Upper lobe of right lung (tissue), 1 donor: ENCODE results near the gene SIRT2. TPM values are rescaled to one million over a fixed set of nuclear protein-coding genes. Genes with fewer than 3 reads are reported as not detected.

Experiments used
- ATAC-seq: fragments of 200-7000 bp; cut with Tn5 transposase; one replicate; pipeline ENCODE4 v1.9.1; 2020; ENCODE audit warnings: mild to moderate bottlenecking, moderate library complexity
- DNase-seq: peaks from one replicate; pipeline ENCODE4 v3.0.0-alpha.2; 2020
- H3K27ac ChIP-seq: fragments of 200-600 bp; one replicate; pipeline ENCODE4 v1.8.0; 2022
- H3K27me3 ChIP-seq: fragments of 200-600 bp; one replicate; pipeline ENCODE4 v1.8.0; 2022; ENCODE audit warnings: mild to moderate bottlenecking
- H3K36me3 ChIP-seq: fragments of 200-600 bp; one replicate; pipeline ENCODE4 v1.8.0; 2022
- H3K4me1 ChIP-seq: fragments of 200-600 bp; one replicate; pipeline ENCODE4 v1.8.0; 2022
- H3K4me3 ChIP-seq: fragments of 200-600 bp; one replicate; pipeline ENCODE4 v1.8.0; 2022; ENCODE audit warnings: mild to moderate bottlenecking
- H3K9me3 ChIP-seq: fragments of 200-600 bp; one replicate; pipeline ENCODE4 v1.8.0; 2022
- intact Hi-C: fragments of 100-400 bp; cut with DNase I; formaldehyde crosslinking; loops from one replicate; pipeline ENCODE4 v1.11.0; 2022
- total RNA-seq: library from RNA; stranded (reverse); fragmentation: NEBNext Ultra II Directional; extraction: Animal tissue kit (Norgen Biotek cat#: 25700); gene quantifications from one replicate; pipeline ENCODE4 v1.2.1, GENCODE V29; 2021
- TF ChIP-seq, protein P1 (sequence below): fragments of 200-600 bp; IDR thresholded peaks from one replicate; pipeline ENCODE4 v1.8.0; 2022; ENCODE audit warnings: antibody characterized with exemption
- donor health status: DM: no; HTN: yes; CAD: no; lungs with severe emphysema.

The SIRT2 gene
- total RNA-seq, 1 donor from 2014 or later: 59.2 TPM

DNA sequence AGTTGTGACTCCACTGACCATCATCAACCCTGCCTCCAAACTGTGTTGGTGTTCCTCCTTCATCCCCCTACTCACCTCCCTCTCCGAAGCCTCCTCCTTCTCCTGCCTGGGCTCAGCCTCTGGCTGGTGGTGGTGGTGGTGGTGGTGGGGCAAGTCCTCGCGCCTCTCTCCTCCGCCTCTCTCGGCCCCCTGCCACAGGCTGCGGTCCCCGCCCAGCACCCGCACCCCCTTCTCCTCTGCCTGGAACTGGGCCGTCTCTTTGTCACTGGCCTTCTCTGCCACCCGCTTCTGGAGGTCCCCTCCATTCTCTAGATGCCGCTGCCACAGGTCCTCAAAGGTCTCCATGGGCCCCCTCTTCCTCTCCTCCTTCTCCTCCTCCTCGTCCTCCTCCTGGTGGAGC is 11.1 kb upstream of the SIRT2 start:
- H3K4me3 ChIP-seq: no peak overlapping the region
- H3K27ac ChIP-seq: no peak overlapping the region
- intact Hi-C loops: no loop called here
- TF ChIP-seq, protein P1, sequence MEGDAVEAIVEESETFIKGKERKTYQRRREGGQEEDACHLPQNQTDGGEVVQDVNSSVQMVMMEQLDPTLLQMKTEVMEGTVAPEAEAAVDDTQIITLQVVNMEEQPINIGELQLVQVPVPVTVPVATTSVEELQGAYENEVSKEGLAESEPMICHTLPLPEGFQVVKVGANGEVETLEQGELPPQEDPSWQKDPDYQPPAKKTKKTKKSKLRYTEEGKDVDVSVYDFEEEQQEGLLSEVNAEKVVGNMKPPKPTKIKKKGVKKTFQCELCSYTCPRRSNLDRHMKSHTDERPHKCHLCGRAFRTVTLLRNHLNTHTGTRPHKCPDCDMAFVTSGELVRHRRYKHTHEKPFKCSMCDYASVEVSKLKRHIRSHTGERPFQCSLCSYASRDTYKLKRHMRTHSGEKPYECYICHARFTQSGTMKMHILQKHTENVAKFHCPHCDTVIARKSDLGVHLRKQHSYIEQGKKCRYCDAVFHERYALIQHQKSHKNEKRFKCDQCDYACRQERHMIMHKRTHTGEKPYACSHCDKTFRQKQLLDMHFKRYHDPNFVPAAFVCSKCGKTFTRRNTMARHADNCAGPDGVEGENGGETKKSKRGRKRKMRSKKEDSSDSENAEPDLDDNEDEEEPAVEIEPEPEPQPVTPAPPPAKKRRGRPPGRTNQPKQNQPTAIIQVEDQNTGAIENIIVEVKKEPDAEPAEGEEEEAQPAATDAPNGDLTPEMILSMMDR: no peak
- no peaks in the 10 kb centered on the region for H3K27me3 ChIP-seq
- peaks cover 24% of the 10 kb centered on the region for H3K36me3 ChIP-seq
- DNase-seq (no peak), ATAC-seq (no peak)
- H3K9me3 ChIP-seq: no peaks in the 10 kb centered on the region
- no peaks in the 10 kb centered on the region for H3K4me1 ChIP-seq

DNA sequence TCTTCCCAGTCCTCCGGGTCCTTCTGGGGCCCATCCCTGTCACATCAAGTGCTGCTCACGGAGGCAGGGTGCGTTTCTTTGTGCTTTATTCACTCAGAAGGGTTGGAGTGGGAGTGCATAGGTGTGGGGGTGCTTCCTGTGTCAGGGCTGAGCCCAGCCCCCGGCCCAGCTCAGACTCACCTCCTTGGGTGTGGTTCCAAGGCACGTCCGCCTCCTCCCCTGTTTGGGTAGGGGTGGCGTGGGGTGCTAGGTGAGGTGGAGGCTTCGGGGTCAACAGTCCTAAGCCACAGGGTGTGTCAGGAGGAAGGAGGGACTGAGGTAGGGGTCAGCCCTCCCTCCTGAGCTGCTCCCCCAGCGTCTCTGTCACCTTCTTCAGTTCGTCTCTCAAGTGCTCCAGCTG is 9.5 kb upstream of the SIRT2 start:
- Histone ChIP-seq H3K4me3 (no peak overlapping the region), H3K9me3 (no peaks in the 10 kb centered on the region), H3K27ac (no peak overlapping the region), H3K27me3 (no peaks in the 10 kb centered on the region), H3K4me1 (no peaks in the 10 kb centered on the region), H3K36me3 (peaks cover 30% of the 10 kb centered on the region)
- ATAC-seq (no peak), DNase-seq (no peak)
- intact Hi-C loops: no loop called here
- TF ChIP-seq, protein P1: no peak

DNA sequence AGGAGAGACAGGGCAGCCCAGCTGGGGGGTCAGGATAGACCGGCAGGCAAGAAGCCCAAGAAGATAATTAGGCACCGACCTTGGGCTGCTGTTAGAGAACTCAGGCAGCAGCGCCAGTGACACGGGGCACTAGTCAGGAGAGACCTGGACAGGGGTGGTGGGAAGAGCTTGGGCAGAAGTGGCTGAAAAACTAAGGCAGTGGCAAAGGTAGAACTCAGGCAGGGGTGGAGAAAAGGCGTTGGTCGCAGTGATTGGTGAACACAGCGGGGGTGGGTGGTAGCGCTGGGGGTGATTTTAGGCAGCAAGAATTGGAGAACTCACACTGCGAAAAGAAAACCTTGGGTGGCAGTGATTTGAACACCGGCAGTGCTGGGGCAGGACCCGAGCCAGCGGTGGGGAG is 8.3 kb upstream of the SIRT2 start:
- no peak overlapping the region for H3K27ac ChIP-seq
- H3K4me3 ChIP-seq: no peak overlapping the region

DNA sequence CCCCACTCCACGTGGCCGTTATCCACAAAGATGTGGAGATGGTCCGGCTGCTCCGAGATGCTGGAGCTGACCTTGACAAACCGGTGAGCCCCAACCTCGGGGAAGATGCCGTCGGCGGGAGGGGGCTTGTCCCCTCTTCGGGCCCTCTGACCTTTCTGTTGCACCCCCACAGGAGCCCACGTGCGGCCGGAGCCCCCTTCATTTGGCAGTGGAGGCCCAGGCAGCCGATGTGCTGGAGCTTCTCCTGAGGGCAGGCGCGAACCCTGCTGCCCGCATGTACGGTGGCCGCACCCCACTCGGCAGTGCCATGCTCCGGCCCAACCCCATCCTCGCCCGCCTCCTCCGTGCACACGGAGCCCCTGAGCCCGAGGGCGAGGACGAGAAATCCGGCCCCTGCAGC is 7.8 kb upstream of the SIRT2 start:
- Histone ChIP-seq H3K27me3 (no peaks in the 10 kb centered on the region), H3K36me3 (peaks cover 30% of the 10 kb centered on the region), H3K4me3 (no peak overlapping the region), H3K4me1 (no peaks in the 10 kb centered on the region), H3K27ac (no peak overlapping the region), H3K9me3 (no peaks in the 10 kb centered on the region)
- DNase-seq: no peak
- TF ChIP-seq, protein P1: no peak
- intact Hi-C loops: no loop called here
- ATAC-seq: no peak

More for the DNA sequence above, 8.3 kb upstream of the SIRT2 start:
- DNase-seq: no peak
- intact Hi-C loops: no loop called here
- TF ChIP-seq, protein P1: no peak
- Histone ChIP-seq H3K36me3 (peaks cover 30% of the 10 kb centered on the region), H3K9me3 (no peaks in the 10 kb centered on the region), H3K4me1 (no peaks in the 10 kb centered on the region), H3K27me3 (no peaks in the 10 kb centered on the region)
- no peak for ATAC-seq

DNA sequence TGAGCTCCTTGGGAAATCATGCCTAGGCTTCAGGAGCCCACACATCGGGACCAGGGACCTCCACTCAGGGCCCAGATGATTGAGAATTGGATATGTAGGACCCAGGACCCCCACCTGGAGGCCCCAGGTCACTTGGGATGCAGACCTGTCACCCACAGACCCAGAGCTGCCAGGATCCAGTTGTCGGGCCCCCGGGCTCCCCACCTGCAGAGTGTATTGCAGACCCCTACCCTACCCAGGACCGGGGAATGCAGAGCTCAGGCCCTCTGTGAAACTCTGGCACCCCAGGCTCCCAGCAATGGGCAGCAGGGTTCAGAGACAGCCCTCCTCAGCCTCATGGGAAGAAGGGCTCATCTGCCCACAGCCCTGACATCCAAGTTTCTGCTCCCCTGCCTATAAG is 6.2 kb upstream of the SIRT2 start:
- peaks cover 30% of the 10 kb centered on the region for H3K36me3 ChIP-seq
- H3K4me3 ChIP-seq: no peak overlapping the region
- H3K27ac ChIP-seq: no peak overlapping the region
- no peaks in the 10 kb centered on the region for H3K9me3 ChIP-seq
- no peaks in the 10 kb centered on the region for H3K27me3 ChIP-seq
- no peak for DNase-seq
- intact Hi-C loops: no loop called here
- TF ChIP-seq, protein P1: no peak
- no peak for ATAC-seq
- peaks cover 8% of the 10 kb centered on the region for H3K4me1 ChIP-seq
